NB4 (cell line): ENCODE data around the gene LRRC42.

Experiments used
- DNase-seq: peaks from one replicate; pipeline ENCODE4 v3.0.0; 2010; ENCODE audit warnings: low read depth
- H3K4me3 ChIP-seq: one replicate; pipeline ENCODE4 v1.5.1; 2011; ENCODE audit warnings: mild to moderate bottlenecking, low read depth, low read length, moderate library complexity
- CTCF ChIP-seq: IDR thresholded peaks from one replicate; pipeline ENCODE4 v1.5.1; 2012; ENCODE audit warnings: low read depth, low read length
- MYC ChIP-seq: IDR thresholded peaks from 2 replicates; pipeline ENCODE4 v1.6.1; 2011; ENCODE audit warnings: low read depth, low read length
- POLR2A ChIP-seq: IDR thresholded peaks from 2 replicates; pipeline ENCODE4 v1.6.1; 2011; ENCODE audit warnings: mild to moderate bottlenecking; ENCODE audit not compliant: insufficient read length; ENCODE audit errors: extremely low read depth
- TF ChIP-seq, protein P1 (sequence below): IDR thresholded peaks from 2 replicates; pipeline ENCODE4 v1.6.1; 2011; ENCODE audit warnings: low read depth, low read length

LRRC42 gene

DNA sequence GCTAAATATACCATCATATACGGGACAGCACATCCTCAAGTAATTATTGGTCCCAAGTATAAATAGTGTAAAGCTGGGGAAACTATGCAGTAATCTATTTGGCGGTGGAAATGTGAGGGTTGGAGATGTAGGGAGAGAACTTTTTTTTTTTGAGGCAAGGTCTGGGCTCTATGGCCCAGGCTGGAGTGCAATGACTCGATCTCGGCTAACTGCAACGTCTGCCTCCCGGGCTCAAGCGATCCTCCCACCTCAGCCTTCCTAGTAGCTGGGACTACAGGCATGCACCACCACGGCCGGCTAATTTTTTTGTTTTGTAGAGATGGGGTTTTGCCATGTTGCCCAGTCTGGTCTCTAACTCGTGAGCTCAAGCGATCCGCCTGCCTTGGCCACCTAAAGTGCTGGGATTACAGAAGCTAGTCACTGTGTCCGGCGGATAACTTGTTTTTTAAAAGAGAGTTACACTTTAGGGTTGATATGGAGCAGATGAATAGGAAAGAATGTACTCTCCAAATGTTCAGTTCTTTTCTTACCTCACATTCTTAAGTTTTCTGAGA is 2.6 kb upstream of the LRRC42 start:
- DNase-seq: no peak
- TF ChIP-seq, protein P1, sequence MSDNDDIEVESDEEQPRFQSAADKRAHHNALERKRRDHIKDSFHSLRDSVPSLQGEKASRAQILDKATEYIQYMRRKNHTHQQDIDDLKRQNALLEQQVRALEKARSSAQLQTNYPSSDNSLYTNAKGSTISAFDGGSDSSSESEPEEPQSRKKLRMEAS: no peak
- TF ChIP-seq MYC (no peak), CTCF (no peak), POLR2A (no peak)
- no peak overlapping the region for H3K4me3 ChIP-seq

GRCh38 chr1:53944469-53945182 is 1.5 kb upstream of the LRRC42 start:
- DNase-seq: no peak
- peak overlapping the region; percentile 81 for H3K4me3 ChIP-seq
- TF ChIP-seq MYC (no peak), POLR2A (no peak), CTCF (no peak)
- TF ChIP-seq, protein P1: no peak

- no peak for TF ChIP-seq POLR2A
- TF ChIP-seq MYC: no peak
- TF ChIP-seq, protein P1: no peak
- TF ChIP-seq CTCF: no peak
- peak overlapping the region; percentile 81 for H3K4me3 ChIP-seq
- no peak for DNase-seq
Measured at GRCh38 chr1:53945183-53945432, 1.0 kb upstream of the LRRC42 start.

- TF ChIP-seq, protein P1: peak; percentile 10; the same call in 1 of the 2 replicates
- TF ChIP-seq MYC (0 out of 2 replicates have a peak, but pooled peaks have one; percentile 38), CTCF (no peak), POLR2A (peak; percentile 52)
- peak; percentile 95 for DNase-seq
- H3K4me3 ChIP-seq: peak within 1 kb of the TSS; percentile 81
Measured at GRCh38 chr1:53945433-53946251, 508 bp upstream of the LRRC42 start, which contains the start of gene IFT25. Gene IFT25, minus strand, starts transcription at chr1:53945699. Its CDS starts 5,617 bp downstream, at chr1:53940082.

- TF ChIP-seq, protein P1: no peak
- peak overlapping the region; percentile 68 for H3K4me3 ChIP-seq
- no peak for DNase-seq
Measured at GRCh38 chr1:53947172-53947907, 1.2 kb downstream of the LRRC42 start.
